Astrocyte (in vitro differentiated cells and primary cell): ENCODE results near the gene MRPL1. TPM values are rescaled to one million over a fixed set of nuclear protein-coding genes. Genes with fewer than 3 reads are reported as not detected.
"Not testable (repeated sequence)": the region's sequence is repeated elsewhere in the genome, so short reads cannot be mapped to it uniquely, and the experiment has no call there.

Experiments used
- DNase-seq: peaks from one replicate; pipeline ENCODE4 v3.0.0-alpha.2; 2010; ENCODE audit warnings: low read depth
- FAIRE-seq: peaks from 2 replicates; lab custom pipeline; 2011; peaks lifted over from hg19 to GRCh38; lab: Jason Lieb, UNC
- H2AFZ ChIP-seq: 2 replicates; pipeline ENCODE4 v1.6.0; 2012; ENCODE audit warnings: low read depth, low read length, inconsistent platforms
- H3K27ac ChIP-seq: 2 replicates; pipeline ENCODE4 v1.5.1; 2011; ENCODE audit warnings: low read depth, low read length, inconsistent platforms
- H3K27me3 ChIP-seq: 2 replicates; pipeline ENCODE4 v1.6.0; 2011; ENCODE audit warnings: low read length, inconsistent platforms; ENCODE audit not compliant: insufficient read depth
- H3K36me3 ChIP-seq: 2 replicates; pipeline ENCODE4 v1.5.1; 2011; ENCODE audit warnings: low read length, inconsistent platforms; ENCODE audit not compliant: insufficient read depth
- H3K4me1 ChIP-seq: 2 replicates; pipeline ENCODE4 v1.5.1; 2011; ENCODE audit warnings: low read length, inconsistent platforms; ENCODE audit not compliant: insufficient read depth
- H3K4me2 ChIP-seq: 2 replicates; pipeline ENCODE4 v1.6.0; 2012; ENCODE audit warnings: low read length, inconsistent platforms
- H3K4me3 ChIP-seq: 2 replicates; pipeline ENCODE4 v1.5.1; 2011; ENCODE audit warnings: low read depth, mild to moderate bottlenecking, low read length, inconsistent platforms; ENCODE audit not compliant: insufficient read depth
- H3K79me2 ChIP-seq: 2 replicates; pipeline ENCODE4 v1.6.0; 2012; ENCODE audit warnings: mild to moderate bottlenecking, low read length, inconsistent platforms; ENCODE audit not compliant: insufficient read depth
- H3K9ac ChIP-seq: 2 replicates; pipeline ENCODE4 v1.6.0; 2012; ENCODE audit warnings: mild to moderate bottlenecking, low read length, inconsistent platforms
- H3K9me3 ChIP-seq: 2 replicates; pipeline ENCODE4 v1.5.1; 2012; ENCODE audit warnings: low read depth, mild to moderate bottlenecking, low read length, inconsistent platforms; ENCODE audit not compliant: insufficient read depth
- H4K20me1 ChIP-seq: 2 replicates; pipeline ENCODE4 v1.6.0; 2012; ENCODE audit warnings: low read length, inconsistent platforms; ENCODE audit not compliant: insufficient read depth
- H3K27ac Mint-ChIP-seq: one replicate; pipeline ENCODE4 v1.8.0; 2021; ENCODE audit warnings: mild to moderate bottlenecking, mixed read lengths; ENCODE audit not compliant: unreplicated experiment
- H3K27me3 Mint-ChIP-seq: one replicate; pipeline ENCODE4 v1.8.0; 2021; ENCODE audit warnings: low read depth, mixed read lengths; ENCODE audit not compliant: unreplicated experiment
- H3K36me3 Mint-ChIP-seq: one replicate; pipeline ENCODE4 v1.8.0; 2021; ENCODE audit warnings: low read depth, mixed read lengths; ENCODE audit not compliant: unreplicated experiment
- H3K4me1 Mint-ChIP-seq: one replicate; pipeline ENCODE4 v1.8.0; 2021; ENCODE audit warnings: low read depth, mixed read lengths; ENCODE audit not compliant: unreplicated experiment
- H3K4me3 Mint-ChIP-seq: one replicate; pipeline ENCODE4 v1.8.0; 2021; ENCODE audit warnings: mild to moderate bottlenecking, moderate library complexity, mixed read lengths; ENCODE audit not compliant: unreplicated experiment
- H3K9me3 Mint-ChIP-seq: one replicate; pipeline ENCODE4 v1.8.0; 2021; ENCODE audit warnings: mild to moderate bottlenecking, mixed read lengths; ENCODE audit not compliant: unreplicated experiment
- EZH2 ChIP-seq: IDR thresholded peaks from 2 replicates; pipeline ENCODE4 v1.6.1; 2012; ENCODE audit warnings: mild to moderate bottlenecking, low read length, inconsistent platforms; ENCODE audit not compliant: insufficient read depth
- total RNA-seq: library from RNA; stranded (reverse); gene quantifications from 2 replicates; pipeline ENCODE4 v1.2.1, GENCODE V29; 2021
- TF ChIP-seq, protein P1 (sequence below): IDR thresholded peaks from 2 replicates; pipeline ENCODE4 v1.5.1; 2011; ENCODE audit warnings: low read depth, mild to moderate bottlenecking, inconsistent platforms, low read length, moderate library complexity; ENCODE audit not compliant: insufficient read depth

Gene MRPL1
- total RNA-seq, 1 donor from 2014 or later = 33.2 TPM

DNA sequence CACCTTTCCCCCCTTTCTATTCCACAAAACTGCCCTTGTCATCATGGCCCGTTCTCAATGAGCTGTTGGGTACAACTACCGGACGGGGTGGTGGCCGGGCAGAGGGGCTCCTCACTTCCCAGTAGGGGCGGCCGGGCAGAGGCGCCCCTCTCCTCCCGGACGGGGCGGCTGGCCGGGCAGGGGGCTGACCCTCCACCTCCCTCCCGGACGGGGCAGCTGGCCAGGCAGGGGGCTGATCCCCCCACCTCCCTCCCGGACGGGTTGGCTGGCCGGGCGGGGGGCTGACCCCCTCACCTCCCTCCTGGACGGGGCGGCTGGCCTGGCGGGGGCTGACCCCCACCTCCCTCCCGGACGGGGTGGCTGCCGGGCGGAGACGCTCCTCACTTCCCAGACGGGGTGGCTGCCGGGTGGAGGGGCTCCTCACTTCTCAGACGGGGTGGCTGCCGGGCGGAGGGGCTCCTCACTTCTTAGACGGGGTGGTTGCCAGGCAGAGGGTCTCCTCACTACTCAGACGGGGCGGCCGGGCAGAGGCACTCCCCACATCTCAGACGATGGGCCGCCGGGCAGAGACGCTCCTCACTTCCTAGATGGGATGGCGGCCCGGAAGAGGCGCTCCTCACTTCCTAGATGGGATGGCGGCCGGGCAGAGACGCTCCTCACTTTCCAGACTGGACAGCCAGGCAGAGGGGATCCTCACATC is 121.1 kb downstream of the MRPL1 start:
- not testable (repeated sequence) for H3K36me3 Mint-ChIP-seq, H3K9me3 ChIP-seq, H3K27me3 ChIP-seq, H3K9me3 Mint-ChIP-seq, H3K4me1 Mint-ChIP-seq, H4K20me1 ChIP-seq, H3K9ac ChIP-seq, H3K27ac Mint-ChIP-seq, H3K4me1 ChIP-seq, H3K4me2 ChIP-seq, H2AFZ ChIP-seq, H3K36me3 ChIP-seq, H3K27me3 Mint-ChIP-seq, H3K4me3 Mint-ChIP-seq, H3K4me3 ChIP-seq, FAIRE-seq, H3K79me2 ChIP-seq, DNase-seq, H3K27ac ChIP-seq

DNA sequence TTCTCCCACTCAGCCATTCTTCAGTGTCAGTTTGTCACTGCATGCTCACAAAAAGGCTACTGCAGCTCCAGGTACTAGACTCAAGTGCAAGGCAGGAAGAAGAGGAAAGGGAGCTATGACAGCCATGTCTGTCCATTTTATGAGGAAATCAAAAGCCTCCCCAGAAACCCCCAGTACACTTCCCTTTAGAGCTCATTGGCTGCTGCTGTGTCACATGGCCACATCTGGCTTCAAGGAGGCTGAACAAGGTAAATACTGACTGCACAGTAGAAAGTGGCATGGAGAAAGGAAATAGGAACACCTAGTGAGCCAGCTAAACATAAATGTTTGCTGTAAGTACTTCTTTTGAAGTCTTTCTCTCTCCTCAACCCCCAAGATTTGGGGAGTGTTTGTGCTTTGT is 127.3 kb downstream of the MRPL1 start:
- Histone ChIP-seq H3K4me2 (no peak overlapping the region), H3K27me3 (no peaks in the 10 kb centered on the region), H3K4me3 (no peak overlapping the region), H4K20me1 (no peaks in the 10 kb centered on the region), H3K4me1 (no peaks in the 10 kb centered on the region), H2AFZ (no peak overlapping the region), H3K27ac (no peak overlapping the region), H3K36me3 (no peaks in the 10 kb centered on the region), H3K9me3 (no peaks in the 10 kb centered on the region), H3K9ac (no peak overlapping the region), H3K79me2 (no peaks in the 10 kb centered on the region)
- Mint-ChIP-seq H3K4me3 (no peak overlapping the region), H3K36me3 (no peaks in the 10 kb centered on the region), H3K27ac (no peak overlapping the region), H3K9me3 (no peaks in the 10 kb centered on the region), H3K4me1 (peaks cover 8% of the 10 kb centered on the region), H3K27me3 (no peaks in the 10 kb centered on the region)
- no peak for DNase-seq
- no peak for FAIRE-seq
- TF ChIP-seq, protein P1, sequence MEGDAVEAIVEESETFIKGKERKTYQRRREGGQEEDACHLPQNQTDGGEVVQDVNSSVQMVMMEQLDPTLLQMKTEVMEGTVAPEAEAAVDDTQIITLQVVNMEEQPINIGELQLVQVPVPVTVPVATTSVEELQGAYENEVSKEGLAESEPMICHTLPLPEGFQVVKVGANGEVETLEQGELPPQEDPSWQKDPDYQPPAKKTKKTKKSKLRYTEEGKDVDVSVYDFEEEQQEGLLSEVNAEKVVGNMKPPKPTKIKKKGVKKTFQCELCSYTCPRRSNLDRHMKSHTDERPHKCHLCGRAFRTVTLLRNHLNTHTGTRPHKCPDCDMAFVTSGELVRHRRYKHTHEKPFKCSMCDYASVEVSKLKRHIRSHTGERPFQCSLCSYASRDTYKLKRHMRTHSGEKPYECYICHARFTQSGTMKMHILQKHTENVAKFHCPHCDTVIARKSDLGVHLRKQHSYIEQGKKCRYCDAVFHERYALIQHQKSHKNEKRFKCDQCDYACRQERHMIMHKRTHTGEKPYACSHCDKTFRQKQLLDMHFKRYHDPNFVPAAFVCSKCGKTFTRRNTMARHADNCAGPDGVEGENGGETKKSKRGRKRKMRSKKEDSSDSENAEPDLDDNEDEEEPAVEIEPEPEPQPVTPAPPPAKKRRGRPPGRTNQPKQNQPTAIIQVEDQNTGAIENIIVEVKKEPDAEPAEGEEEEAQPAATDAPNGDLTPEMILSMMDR = no peak
- no peak for TF ChIP-seq EZH2

DNA sequence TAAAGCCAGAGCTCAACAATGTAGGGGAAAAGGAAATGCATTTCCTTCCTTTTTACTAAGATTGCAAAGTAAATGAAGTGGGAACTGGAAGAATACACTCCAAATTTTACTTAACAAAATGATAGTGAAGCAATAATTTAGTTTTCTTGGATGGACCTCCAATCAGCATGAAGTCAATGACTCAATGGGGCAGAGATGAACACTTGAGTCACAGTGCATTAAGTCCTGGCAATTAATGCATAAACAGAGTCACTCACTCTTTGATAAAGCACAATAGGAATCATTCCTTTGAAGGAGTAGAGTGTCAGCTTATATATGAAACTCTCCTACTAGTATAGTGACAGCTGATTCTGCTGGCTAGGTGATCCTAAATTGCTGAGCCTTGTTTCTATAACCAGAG is 127.8 kb downstream of the MRPL1 start:
- Histone ChIP-seq H3K79me2 (no peaks in the 10 kb centered on the region), H3K4me3 (no peak overlapping the region), H2AFZ (no peak overlapping the region), H3K4me2 (no peak overlapping the region), H4K20me1 (no peaks in the 10 kb centered on the region), H3K9ac (no peak overlapping the region), H3K36me3 (no peaks in the 10 kb centered on the region), H3K27ac (no peak overlapping the region), H3K4me1 (no peaks in the 10 kb centered on the region), H3K9me3 (no peaks in the 10 kb centered on the region), H3K27me3 (no peaks in the 10 kb centered on the region)
- Mint-ChIP-seq H3K36me3 (no peaks in the 10 kb centered on the region), H3K27ac (no peak overlapping the region), H3K4me1 (peaks cover 8% of the 10 kb centered on the region), H3K27me3 (no peaks in the 10 kb centered on the region), H3K4me3 (no peak overlapping the region), H3K9me3 (no peaks in the 10 kb centered on the region)
- DNase-seq = no peak
- no peak for TF ChIP-seq EZH2
- TF ChIP-seq, protein P1 = no peak
- no peak for FAIRE-seq
